HepG2 (cell line): ENCODE measurements around the gene POLR2M.

Experiments used
- GATAD2A ChIP-seq: IDR thresholded peaks from 2 replicates; pipeline ENCODE4 v1.6.1; 2016
- HMG20B ChIP-seq: conservative IDR thresholded peaks from 2 replicates; pipeline ENCODE4 v1.6.1; 2016; ENCODE audit warnings: missing genetic modification reagents, missing compliant biosample characterization
- JUND ChIP-seq: sonication (generic); formaldehyde crosslinking; IDR thresholded peaks from 2 replicates; pipeline ENCODE4 v1.8.0; 2022; ENCODE audit warnings: mild to moderate bottlenecking, missing genetic modification reagents
- MTF1 ChIP-seq: sonication (generic); formaldehyde crosslinking; IDR thresholded peaks from 2 replicates; pipeline ENCODE4 v1.5.0; 2020; ENCODE audit warnings: missing genetic modification reagents
- RBFOX2 ChIP-seq: fragments of 200-400 bp; formaldehyde crosslinking; IDR thresholded peaks from 2 replicates; pipeline ENCODE4 v1.6.1; 2017; ENCODE audit warnings: low read depth, mild to moderate bottlenecking, low read length
- SP2 ChIP-seq: sonication (generic); formaldehyde crosslinking; IDR thresholded peaks from 2 replicates; pipeline ENCODE4 v1.5.1; 2020; ENCODE audit warnings: mild to moderate bottlenecking, missing genetic modification reagents
- TP53 ChIP-seq: sonication (generic); formaldehyde crosslinking; conservative IDR thresholded peaks from 2 replicates; pipeline ENCODE4 v1.4.0; 2020; ENCODE audit warnings: missing genetic modification reagents
- U2AF2 ChIP-seq: fragments of 200-400 bp; formaldehyde crosslinking; IDR thresholded peaks from 2 replicates; pipeline ENCODE4 v1.6.1; 2017; ENCODE audit warnings: low read depth, mild to moderate bottlenecking, low read length
- ZNF24 ChIP-seq: fragments of 450-650 bp; IDR thresholded peaks from 2 replicates; pipeline ENCODE4 v1.6.1; 2017; ENCODE audit warnings: antibody characterized with exemption, mild to moderate bottlenecking
- ZNF670 ChIP-seq: sonication (generic); formaldehyde crosslinking; IDR thresholded peaks from 2 replicates; pipeline ENCODE4 v1.8.0; 2022; ENCODE audit warnings: mild to moderate bottlenecking, missing genetic modification reagents, borderline replicate concordance
- TF ChIP-seq, protein P1 (sequence below): sonication (generic); formaldehyde crosslinking; IDR thresholded peaks from 2 replicates; pipeline ENCODE4 v1.8.1; 2023; ENCODE audit warnings: mild to moderate bottlenecking, moderate library complexity, missing genetic modification reagents
- TF ChIP-seq, protein P2 (sequence below): sonication (generic); formaldehyde crosslinking; IDR thresholded peaks from 2 replicates; pipeline ENCODE4 v1.5.0; 2020; ENCODE audit warnings: mild to moderate bottlenecking, missing genetic modification reagents, moderate library complexity

- TF ChIP-seq HMG20B (CRISPR knock-in tag): no peak
- TF ChIP-seq, protein P1, sequence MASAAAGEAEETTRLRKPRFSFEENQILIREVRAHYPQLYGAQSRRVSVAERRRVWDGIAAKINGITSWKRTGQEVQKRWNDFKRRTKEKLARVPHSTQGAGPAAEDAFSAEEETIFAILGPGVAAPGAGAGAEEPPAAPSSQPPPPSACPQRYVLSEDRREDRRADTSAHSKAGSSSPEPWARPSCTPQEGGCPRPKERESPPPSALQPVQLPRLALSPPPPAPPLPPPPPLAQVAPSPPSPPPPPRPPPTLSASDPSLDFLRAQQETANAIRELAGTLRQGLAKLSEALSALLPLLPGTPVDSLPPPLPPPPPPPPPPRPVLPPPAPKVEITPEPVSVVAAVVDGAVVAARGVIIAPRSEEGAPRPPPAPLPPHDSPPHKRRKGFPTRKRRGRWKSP (CRISPR knock-in tag): no peak
- no peak for TF ChIP-seq GATAD2A (CRISPR knock-in tag)
- no peak for TF ChIP-seq RBFOX2
- TF ChIP-seq, protein P2, sequence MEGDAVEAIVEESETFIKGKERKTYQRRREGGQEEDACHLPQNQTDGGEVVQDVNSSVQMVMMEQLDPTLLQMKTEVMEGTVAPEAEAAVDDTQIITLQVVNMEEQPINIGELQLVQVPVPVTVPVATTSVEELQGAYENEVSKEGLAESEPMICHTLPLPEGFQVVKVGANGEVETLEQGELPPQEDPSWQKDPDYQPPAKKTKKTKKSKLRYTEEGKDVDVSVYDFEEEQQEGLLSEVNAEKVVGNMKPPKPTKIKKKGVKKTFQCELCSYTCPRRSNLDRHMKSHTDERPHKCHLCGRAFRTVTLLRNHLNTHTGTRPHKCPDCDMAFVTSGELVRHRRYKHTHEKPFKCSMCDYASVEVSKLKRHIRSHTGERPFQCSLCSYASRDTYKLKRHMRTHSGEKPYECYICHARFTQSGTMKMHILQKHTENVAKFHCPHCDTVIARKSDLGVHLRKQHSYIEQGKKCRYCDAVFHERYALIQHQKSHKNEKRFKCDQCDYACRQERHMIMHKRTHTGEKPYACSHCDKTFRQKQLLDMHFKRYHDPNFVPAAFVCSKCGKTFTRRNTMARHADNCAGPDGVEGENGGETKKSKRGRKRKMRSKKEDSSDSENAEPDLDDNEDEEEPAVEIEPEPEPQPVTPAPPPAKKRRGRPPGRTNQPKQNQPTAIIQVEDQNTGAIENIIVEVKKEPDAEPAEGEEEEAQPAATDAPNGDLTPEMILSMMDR (CRISPR knock-in tag): no peak
- TF ChIP-seq TP53: no peak
- TF ChIP-seq ZNF670 (CRISPR knock-in tag): no peak
- TF ChIP-seq ZNF24: no peak
- no peak for TF ChIP-seq U2AF2
- TF ChIP-seq SP2 (CRISPR knock-in tag): no peak
- TF ChIP-seq JUND (CRISPR knock-in tag): no peak
- TF ChIP-seq MTF1 (CRISPR knock-in tag): no peak
These were observed 8.9 kb upstream of the POLR2M start for GRCh38 chr15:57697588-57697987.
